GM21717 (cell line): Measurements from ENCODE around the gene TENT4A.
"Not testable (repeated sequence)": the region's sequence is repeated elsewhere in the genome, so short reads cannot be mapped to it uniquely, and the experiment has no call there.

Experiments used
- ATAC-seq: cut with Tn5 transposase; IDR thresholded peaks from one replicate; pipeline ENCODE4 v1.9.1; 2021; ENCODE audit warnings: mild to moderate bottlenecking, moderate library complexity; ENCODE audit not compliant: unreplicated experiment

The TENT4A gene

DNA sequence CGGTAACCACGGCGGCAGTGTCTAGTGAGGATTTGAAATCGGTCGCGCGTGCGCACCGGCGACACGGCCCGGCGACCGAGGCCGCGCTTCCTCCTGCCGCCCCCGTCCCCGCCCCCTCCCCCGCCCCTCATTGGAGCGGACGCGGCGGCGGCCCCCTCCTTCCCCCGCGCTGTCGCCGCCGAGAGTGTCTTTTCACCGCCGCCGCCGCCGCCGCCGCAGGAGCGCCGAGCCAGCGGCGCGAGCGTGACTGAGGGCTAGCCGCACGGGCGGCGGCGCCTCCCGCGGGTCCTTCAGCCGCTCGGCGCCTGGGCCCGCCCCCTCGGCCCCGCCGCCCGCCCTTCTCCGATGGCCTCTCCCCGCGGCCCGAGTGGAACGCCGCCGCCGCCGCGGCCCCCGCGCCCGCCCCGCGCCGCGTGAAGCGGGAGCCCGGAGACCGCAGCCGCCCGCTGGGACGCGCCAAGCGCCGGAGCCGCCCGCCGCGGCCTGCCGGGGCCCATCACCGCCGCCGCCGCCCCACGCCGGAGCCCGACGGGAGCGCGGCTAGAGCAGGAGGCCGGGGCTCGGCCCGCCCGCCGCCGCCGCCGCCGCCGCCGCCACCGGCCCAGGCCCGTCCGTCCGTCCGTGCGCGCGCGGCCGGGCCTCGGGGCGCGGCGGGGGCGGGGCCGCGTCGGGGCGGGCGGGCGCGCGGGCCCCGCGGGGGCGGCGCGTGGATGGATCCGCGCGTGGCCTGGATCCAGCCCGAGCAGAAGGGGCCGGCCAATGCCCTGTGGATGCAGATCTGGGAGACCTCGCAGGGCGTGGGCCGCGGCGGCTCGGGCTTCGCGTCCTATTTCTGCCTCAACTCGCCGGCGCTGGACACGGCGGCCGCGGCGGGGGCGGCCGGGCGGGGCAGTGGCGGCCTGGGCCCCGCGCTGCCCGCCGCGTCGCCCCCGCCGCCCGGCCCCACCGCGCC is at the start of gene TENT4A:
TSS of gene TENT4A (plus strand) at position 159 of the 952 bp plus-strand sequence. CDS start at position 711, 552 bp downstream.
- peak; percentile 4 for ATAC-seq

DNA sequence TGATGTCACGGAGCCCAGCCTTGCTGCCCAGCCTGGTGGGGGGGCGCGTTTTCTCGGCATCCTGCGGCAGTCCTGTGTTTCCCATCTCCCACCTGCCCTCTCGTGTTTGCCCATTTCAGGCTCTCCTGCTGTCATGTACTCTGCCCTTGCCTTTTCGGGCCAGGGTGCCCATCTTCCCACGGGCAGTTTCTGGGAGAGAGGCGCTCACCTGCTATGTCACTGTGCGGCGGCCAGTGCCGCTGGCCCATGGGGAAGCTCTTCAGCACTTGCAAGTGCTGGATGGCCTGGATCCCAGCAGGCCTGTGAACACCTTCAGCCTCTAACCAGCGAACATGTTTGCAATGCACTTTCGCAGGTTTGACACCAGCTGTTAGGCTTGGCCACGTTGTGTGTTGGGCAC is 46.5 kb upstream of the TENT4A start:
- no peak for ATAC-seq

DNA sequence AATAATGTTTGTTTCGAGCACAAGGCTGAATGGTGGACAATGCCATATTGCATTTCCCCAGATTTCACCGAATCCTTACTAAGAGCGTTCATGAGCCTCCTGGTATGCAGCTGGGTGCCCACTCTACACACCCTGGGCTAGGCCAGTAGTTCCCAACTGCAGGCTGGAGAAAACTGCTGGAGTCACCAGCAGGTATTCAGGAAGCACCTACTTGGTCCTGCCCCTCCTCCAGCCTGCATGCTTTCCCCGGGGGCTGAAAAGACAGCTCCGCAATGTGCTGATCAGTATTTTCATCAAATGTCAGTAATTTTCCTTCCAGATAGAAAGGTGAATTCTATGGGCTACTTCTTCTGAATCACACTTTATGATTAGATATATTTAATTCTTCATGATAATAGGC is 45.6 kb upstream of the TENT4A start:
- ATAC-seq: no peak

DNA sequence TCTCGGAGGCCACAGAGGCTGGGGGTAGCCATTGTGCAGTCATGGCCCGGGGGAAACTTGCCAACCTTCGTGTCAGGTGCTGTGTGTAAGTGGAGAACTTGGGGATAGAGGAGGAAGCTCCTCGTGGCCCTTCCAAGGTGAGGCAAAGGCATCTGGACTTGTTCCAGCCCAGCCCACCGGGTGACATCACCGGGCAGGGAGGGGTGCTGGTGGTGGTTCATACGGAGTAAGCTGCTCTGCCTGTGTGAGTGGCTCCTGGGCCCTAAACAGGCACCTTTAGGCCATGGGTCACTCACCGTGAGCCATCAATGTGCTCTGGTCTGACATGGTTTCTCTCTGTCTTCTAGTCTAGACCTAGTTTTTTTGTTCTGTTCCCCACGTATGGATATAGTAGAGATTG is 44.5 kb upstream of the TENT4A start:
- not testable (repeated sequence) for ATAC-seq

DNA sequence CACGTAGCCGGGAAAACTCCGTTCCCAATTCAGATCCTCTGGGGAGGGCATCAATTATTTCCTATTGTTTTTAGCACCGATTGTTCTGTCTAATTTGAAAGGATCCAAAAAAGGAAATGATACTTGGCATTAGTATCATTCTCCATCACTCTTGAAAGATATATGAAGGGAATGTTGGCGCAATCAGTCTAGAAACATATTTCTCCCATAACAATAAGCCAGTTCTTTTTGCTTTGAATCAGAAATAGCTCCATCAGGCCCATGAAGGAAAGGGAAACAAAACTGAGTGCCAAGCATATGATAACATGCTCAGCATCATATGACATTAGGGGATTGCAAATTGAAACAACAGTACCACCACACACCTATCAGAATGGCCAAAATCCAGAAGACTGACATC is 40.2 kb upstream of the TENT4A start:
- no peak for ATAC-seq

DNA sequence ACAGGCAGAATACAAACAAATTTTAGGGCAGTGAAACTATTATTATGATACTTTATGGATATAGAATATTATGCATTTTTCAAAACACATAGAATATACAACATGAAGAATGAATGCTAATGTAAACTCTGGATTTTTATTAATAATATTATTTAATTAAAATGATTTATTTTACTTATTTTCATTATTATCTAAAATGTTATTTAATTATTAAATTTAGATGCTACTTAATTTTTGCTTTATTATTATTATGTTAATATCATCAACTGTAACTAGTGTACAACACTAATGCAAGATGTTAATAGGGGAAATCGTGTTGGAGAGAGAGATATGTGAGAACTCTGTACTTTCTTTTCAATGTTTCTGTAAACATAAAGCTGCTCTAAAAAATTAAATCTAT is 39.3 kb upstream of the TENT4A start:
- ATAC-seq: no peak

DNA sequence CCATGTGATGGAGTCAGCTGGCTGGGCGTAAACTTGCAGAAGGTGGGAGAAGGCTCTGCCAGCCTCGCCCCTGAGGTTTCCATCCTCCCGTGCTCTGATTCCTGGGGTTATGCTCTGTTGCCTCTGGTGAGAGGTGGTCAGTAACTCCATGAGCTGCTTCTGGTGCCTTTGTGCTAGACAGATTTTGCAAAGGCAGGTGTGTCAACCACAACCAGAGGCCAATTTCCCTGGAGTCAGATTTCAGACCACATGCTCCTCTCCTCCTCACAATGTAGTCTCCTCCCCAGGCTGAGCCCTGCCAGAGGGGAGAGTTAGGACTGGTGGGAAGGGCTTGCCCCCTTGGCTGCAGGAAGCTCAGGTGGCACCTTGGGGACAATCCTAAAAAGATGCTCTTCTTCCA is 38.8 kb upstream of the TENT4A start:
- no peak for ATAC-seq

DNA sequence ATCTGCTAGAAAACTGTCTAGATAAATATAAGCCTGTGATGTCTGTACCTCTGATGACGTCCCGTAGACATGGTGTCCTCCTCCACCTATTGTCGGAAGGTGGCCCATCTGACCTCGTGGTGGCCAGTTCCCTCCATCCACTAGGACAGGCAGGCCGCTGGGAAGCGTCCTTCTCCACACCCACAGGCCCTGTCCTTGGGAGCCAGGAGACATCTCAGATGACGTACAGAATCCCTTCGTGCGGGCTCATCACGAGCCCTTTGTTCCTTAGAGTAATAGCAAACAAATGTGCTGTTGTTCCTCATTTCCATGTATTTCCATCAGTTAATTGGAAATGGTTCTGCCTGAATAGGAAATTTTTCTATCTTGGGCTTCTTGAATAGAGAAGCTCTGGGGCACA is 38.3 kb upstream of the TENT4A start:
- ATAC-seq: no peak

DNA sequence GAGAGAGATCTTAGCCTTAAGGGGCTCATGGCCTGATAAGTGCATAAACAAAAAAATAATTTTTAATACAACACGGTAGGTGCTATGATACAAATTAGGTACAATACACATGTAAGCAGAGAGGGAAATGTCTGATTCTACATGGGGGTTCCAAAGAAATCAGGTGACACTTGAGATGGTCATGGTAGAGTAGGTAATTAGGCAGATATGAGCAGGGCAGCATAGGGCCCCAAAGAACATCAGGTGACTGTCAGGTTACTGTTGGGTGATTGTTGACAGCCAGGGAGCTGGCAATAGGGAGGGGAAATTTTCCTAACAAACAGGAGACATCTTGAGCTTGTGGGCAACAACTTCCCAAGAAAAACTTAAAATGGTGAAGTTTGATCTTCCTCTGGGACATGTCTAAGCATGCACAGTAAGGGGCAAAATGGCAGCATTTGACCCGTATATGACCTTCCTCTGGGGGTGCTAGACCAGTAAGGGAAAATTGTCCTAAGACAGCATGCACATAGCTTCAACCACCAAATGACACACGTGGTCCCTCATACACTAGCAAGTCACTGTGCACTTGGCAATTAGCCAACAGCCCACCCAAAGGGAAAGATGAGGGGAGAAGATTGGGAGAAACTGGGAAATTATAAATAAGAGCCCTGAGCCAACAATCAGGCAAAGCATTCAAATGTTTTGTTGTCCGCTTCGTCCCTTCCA is 37.3 kb upstream of the TENT4A start:
- ATAC-seq: no peak

DNA sequence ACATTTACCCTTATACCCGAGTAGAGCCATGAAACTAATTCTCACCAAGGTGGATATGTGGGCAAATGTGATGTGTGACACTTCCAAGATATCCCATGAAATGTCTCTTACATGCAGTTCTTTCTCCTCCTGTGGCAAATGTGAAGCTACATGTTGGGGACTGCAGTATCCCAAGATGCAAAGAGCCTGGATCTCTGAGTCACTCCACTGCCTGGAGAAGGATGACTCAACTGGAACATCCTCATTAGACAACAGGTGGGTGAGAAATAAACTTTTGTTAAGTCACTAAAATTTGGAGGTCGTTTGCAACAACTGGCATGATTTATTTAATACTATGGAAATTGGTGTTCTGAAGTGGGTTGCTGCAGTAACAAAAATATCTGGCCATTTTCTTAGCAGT is 36.5 kb upstream of the TENT4A start:
- no peak for ATAC-seq

DNA sequence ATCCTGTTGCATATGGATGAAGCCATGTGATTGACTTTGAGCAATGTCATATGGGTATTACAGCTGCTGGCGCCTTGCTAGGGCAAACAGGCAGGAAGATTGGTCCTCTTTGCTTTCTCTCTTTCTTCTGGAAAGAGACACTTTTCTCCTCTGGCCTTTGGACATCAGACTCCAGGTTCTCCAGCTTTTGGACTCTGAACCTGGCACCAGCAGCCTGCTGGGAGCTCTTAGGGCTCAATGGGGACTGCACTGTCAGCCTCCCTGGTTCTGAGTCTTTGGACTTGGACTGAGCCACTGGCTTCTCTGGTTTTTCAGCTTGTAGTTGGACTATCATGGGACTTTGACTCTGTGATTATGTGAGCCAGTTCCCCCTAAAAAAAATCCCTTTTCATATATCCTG is 34.8 kb upstream of the TENT4A start:
- ATAC-seq: no peak

DNA sequence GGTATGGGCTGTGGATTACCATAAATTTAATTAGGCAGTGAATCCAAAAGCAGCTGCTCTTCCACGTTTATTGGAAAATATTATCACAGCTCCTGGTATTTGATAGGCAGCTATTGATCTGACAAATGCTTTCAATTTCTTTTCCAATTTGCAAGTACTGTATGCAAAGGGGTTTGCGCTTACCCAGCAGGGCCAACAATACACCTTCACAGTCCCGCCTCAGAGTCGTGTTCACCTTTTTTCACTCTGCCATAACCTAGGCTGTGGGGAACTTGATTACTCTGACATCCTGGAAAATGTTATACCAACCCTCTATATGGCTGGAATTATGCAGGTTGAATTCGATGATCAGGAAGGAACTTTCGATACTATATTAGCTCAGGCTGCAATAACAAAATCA is 32.3 kb upstream of the TENT4A start:
- ATAC-seq: no peak

DNA sequence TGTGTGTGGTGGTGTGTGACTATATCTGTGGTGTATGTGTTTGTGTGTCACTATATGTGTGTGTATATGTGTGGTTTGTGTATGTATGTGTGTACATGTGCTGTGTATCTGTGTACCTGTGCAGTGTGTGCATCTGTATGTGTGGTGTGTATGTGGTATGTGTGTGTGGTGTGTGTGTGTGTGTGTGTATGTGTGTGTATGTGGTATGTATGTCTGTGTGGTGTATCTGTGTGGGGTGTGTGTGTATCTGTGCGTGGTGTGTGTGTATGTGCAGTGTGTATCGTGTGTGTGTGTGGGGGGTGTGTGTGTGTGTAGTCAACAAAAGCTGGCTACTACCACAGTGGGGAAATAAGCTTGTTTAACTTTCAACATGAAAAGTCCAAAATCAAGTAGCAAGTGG is 31.6 kb upstream of the TENT4A start:
- no peak for ATAC-seq

DNA sequence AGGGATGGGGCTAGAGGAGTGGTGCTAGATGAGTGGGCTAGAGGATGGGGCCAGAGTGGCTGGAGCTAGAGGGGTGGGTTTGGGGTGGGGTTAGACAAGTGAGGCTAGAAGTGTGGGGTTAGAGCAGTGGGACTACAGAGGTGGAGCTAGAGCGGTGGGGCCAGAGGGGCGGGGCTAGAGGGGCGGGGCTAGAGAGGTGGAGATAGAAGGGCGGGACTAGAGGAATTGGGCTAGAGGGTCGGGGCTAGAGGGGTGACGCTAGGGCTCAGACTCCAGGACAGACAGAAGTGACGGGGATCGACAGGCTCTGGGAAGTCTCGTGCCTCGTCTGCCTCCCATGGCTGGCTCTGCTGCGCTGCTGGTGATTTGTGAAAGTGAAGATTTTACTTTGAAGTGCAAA is 31.0 kb upstream of the TENT4A start:
- ATAC-seq: no peak

DNA sequence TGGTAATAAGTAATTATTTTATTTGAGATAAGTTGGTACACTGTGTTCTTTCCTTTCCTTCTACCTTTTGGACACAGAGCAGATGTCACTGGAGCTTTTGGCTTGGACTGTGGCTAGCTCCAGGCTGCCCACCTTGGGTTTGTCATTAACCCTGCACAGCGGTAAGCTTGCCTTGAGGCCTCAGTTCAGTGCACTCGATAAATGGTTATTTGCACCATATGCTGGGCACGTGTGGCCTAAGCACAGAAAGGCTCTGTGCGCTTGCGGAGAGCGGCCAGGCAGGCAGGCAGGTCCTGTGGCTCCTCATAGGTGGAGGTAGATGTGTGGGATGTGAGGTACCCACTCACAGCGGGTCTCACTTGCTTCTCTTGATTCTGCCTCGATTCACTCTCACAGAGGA is 30.0 kb upstream of the TENT4A start:
- ATAC-seq: no peak

DNA sequence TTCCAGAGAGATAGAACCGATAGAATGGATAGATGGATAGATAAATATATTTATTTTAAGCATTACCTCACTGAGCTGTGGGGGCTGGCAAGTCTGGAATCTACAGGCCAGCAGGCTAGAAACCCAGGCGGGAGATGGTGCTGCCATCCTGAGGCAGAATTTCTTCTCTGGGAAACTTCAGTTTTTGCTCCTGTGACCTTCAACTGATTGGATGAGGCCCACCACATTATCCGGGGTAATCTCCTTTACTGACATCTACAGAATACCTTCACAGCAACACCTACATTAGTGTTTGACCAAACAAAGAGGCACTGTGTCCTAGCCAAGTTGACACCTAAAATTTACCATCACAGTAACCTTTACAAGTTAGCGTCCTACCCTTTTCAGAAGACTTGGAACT is 29.2 kb upstream of the TENT4A start:
- no peak for ATAC-seq

DNA sequence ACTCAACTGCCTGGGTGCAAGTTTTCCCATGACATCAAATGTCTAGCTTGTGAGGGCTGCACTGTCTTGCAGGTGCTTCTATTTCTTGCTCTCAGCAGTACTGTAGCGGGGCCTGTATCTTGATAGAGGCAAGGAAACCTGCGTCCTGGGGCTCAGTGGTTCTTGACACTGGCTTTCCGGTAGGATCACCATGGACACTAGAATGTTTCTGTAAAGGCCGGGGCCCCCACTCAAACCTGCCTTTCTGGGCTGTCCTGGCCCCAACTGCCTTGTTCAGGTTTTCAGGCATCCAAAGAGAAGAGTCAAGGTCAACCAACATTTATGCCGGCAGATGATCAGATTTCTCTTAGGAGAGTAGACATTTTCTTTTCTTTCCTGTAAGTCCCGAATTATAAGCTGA is 26.7 kb upstream of the TENT4A start:
- no peak for ATAC-seq

DNA sequence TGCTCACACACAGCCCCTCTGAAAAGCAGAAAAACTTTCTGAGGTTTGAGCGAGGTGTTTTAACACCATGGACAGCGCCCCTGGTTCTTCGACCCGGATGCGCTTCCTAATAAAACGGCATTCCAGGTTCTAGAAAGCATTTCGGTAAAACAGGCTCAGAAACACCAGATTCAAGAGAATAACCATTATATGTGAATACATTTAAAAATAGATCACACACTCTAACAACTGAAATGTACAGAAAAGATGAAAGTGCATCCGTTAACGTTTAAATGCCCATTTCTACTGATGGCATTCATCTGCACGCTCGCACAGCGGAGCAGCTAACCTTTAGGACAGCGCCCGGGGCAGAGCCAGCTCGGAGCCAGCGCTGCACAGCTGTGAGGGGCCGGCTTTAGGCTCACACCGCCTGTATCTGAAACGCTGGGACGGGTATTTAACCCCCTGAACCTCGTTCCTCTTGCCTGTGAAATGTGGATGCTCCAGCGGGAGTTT is 26.3 kb upstream of the TENT4A start:
- no peak for ATAC-seq

DNA sequence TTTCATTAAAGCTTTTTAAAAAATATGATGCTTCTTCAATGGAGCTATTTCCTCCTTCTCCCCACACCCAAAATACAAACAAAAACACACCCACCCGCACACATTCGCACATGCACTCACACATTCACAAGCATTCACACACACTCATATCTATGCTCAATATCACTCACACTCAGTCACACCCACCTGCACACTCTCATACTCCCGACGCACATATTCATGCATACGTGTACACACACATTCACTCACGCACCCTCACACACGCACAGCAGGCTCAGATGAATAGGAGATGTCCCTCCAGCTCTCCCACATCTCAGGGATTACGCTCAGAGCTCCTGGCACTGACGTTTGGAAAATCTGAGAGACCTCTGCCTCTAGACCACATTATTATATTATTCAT is 25.7 kb upstream of the TENT4A start:
- no peak for ATAC-seq

DNA sequence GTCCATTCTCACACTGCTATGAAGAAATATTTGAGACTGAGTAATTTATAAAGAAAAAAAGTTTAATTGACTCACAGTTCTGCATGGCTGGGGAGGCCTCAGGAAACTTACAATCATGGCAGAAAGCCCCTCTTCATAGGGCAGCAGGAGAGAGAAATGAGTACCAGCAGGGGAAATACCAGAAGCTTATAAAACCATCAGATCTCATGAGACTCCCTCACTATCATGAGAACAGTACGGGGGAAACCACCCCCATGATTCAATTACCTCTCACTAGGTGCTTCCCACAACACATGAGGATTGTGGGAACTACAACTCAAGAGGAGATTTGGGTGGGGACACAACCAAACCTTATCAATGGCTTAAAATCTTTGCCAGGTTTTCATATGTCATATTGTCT is 20.3 kb upstream of the TENT4A start:
- ATAC-seq: no peak

DNA sequence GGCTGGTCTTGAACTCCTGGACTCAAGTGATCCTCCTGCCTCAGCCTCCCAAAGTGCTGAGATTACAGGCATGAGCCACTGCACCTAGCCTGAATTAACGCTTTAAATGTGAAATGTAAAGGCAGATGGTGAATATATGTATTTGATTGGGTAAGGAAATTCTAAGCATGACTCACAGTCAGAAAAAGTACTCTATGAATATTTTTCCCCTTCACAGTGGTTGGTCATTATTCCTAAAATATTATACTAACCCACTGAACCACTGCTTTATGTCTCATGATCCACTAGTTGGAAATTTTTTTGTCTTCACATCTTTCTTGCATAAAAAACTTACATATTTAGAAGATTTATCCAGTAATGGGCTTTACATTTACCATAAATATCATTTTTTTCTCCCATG is 14.5 kb upstream of the TENT4A start:
- no peak for ATAC-seq

DNA sequence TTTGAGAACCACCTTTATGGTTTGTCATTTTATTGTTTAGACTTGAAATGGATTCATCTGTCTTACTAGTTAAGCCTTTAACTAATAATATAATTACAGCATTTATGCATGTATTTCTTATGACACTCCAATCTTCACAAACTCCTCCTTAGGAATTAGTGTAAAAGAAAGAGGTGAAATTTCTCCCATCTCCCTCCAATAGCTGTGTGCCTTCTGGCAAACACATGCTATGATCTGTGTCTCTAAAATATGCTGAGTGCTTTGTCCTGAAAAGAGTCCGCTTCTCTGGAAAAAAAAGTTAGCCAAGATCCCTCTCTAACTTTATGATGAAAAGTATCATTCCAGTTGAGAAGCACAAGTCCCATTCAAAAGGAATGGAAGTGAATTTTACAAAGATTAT is 13.9 kb upstream of the TENT4A start:
- ATAC-seq: no peak
